SH-SY5Y (cell line): ENCODE data around the gene THSD4.

Source experiments
- GATA2 ChIP-seq: IDR thresholded peaks from 2 replicates; pipeline ENCODE4 v1.6.1; 2011; ENCODE audit warnings: mild to moderate bottlenecking, low read depth, low read length
- GATA3 ChIP-seq: IDR thresholded peaks from 2 replicates; pipeline ENCODE4 v1.6.1; 2011; ENCODE audit warnings: low read depth, mild to moderate bottlenecking, low read length, moderate library complexity

- TF ChIP-seq GATA2 (no peak), GATA3 (no peak)
Observed at GRCh38 chr15:71116366-71116765, 1.1 kb downstream of the THSD4 start.
